Sigmoid colon (tissue), 4 donors: Measurements from ENCODE around the gene TMEM63A.

Experiments used
- EP300 ChIP-seq, 4 donors: sonication (generic); formaldehyde crosslinking; IDR thresholded peaks; one replicate each; pipeline ENCODE4 v1.6.1; 2017; ENCODE audit warnings: antibody characterized with exemption in 4 of 4
- POLR2A ChIP-seq, 2 donors: fragments of 450-650 bp; IDR thresholded peaks; one replicate each; pipeline ENCODE4 v1.6.1; 2016; ENCODE audit warnings: antibody characterized with exemption in 2 of 2, mild to moderate bottlenecking in 2 of 2, moderate library complexity in 2 of 2
- POLR2AphosphoS5 ChIP-seq, 4 donors: sonication (generic); formaldehyde crosslinking; IDR thresholded peaks; one replicate each; pipeline ENCODE4 v1.6.1; 2017; ENCODE audit warnings: antibody characterized with exemption in 4 of 4
- TF ChIP-seq, protein P1 (sequence below), 4 experiments: fragments of 450-650 bp in 3 of 4; fragments of 200-600 bp in 1 of 4; IDR thresholded peaks; one replicate each; pipeline ENCODE4 v1.5.1; 2016 to 2019; ENCODE audit warnings: antibody characterized with exemption in 4 of 4, mild to moderate bottlenecking in 3 of 4, moderate library complexity in 2 of 4

DNA sequence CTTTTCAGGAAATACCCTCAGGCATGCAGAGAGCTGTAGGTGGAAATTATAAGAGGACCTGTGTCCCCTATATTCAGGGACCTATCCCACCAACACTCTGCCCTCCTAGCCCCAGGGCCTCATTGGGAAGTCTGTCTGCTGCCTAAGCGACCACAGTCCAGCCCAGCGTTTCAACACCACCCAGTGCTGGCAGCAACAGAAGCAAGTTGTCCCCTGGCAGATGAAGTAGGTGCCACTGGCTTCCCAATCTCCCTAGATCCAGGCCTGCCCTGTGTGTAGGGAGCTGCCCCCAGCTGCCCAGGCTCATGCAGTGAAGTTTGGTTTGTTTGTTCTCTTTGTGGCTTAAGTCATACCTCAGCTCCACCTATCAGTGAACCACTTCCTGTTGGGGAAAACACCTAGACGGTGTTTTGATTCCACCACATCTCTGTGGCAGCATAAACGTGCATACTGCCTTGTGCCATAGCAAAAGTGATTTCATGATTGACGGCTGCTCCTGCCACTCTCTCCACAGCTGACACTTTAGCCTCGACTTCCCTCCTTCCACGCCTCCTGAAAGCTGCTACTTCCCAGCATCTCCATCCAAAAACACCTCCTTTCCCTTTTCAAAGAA, 14.9 kb upstream of the TMEM63A start:
- TF ChIP-seq, protein P1, sequence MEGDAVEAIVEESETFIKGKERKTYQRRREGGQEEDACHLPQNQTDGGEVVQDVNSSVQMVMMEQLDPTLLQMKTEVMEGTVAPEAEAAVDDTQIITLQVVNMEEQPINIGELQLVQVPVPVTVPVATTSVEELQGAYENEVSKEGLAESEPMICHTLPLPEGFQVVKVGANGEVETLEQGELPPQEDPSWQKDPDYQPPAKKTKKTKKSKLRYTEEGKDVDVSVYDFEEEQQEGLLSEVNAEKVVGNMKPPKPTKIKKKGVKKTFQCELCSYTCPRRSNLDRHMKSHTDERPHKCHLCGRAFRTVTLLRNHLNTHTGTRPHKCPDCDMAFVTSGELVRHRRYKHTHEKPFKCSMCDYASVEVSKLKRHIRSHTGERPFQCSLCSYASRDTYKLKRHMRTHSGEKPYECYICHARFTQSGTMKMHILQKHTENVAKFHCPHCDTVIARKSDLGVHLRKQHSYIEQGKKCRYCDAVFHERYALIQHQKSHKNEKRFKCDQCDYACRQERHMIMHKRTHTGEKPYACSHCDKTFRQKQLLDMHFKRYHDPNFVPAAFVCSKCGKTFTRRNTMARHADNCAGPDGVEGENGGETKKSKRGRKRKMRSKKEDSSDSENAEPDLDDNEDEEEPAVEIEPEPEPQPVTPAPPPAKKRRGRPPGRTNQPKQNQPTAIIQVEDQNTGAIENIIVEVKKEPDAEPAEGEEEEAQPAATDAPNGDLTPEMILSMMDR (IDR thresholded peaks at IDR 0.05) = no peak
- no peak for TF ChIP-seq POLR2AphosphoS5 (IDR thresholded peaks at IDR 0.05)
- TF ChIP-seq EP300 (IDR thresholded peaks at IDR 0.05) = no peak
- no peak for TF ChIP-seq POLR2A (IDR thresholded peaks at IDR 0.05)
